IPS DF 6.9 (cell line): ENCODE measurements around the gene VCX3A.
"Not testable (repeated sequence)": the region's sequence is repeated elsewhere in the genome, so short reads cannot be mapped to it uniquely, and the experiment has no call there.

ENCODE experiments used
- DNase-seq: peaks from one replicate; pipeline ENCODE4 v3.0.0-alpha.2; 2013; ENCODE audit warnings: low read depth, low spot score
- H3K27ac ChIP-seq: one replicate; pipeline ENCODE4 v1.5.1; 2013; ENCODE audit warnings: low read length, control low read depth
- H3K27me3 ChIP-seq: 2 replicates; pipeline ENCODE4 v1.6.1; 2013; ENCODE audit warnings: mild to moderate bottlenecking, low read length; ENCODE audit not compliant: control insufficient read depth, insufficient read depth
- H3K36me3 ChIP-seq: 2 replicates; pipeline ENCODE4 v1.6.1; 2013; ENCODE audit warnings: low read length; ENCODE audit not compliant: control insufficient read depth, insufficient read depth
- H3K4me1 ChIP-seq: 2 replicates; pipeline ENCODE4 v1.6.1; 2013; ENCODE audit warnings: low read length; ENCODE audit not compliant: control insufficient read depth, insufficient read depth
- H3K4me3 ChIP-seq: 2 replicates; pipeline ENCODE4 v1.5.1; 2013; ENCODE audit warnings: mild to moderate bottlenecking, low read length
- H3K9me3 ChIP-seq: 2 replicates; pipeline ENCODE4 v1.6.1; 2013; ENCODE audit warnings: low read length, inconsistent platforms; ENCODE audit not compliant: control insufficient read depth, insufficient read depth
- WGBS: extraction: QIAGEN DNeasy Blood & Tissue Kit; methylation state at CpG from one replicate; pipeline ENCODE4 v1.1.7; 2013; ENCODE audit warnings: mixed read lengths, missing lambda C conversion rate; ENCODE audit not compliant: insufficient read length, insufficient coverage; 5-methylcytosine and 5-hydroxymethylcytosine counted together

VCX3A gene

DNA sequence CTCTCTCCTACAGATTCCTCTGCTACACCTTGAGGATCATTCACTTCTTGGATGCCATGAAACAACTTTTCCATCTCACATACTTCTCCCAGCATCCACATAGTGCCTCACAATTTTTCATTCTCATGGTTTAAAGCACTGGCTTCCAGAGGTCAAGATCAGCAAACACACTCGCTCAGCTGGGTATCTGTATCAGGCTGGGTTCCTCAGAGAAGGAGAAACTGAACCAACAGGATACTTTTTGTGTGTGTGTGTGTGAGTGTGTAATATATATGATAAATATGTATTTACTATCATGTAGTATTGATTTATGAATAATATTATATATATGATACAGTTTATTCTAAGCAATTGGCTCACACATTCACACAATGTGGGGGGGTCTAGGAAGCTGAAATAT, at the start of gene VCX3A:
Gene VCX3A, minus strand, starts transcription at position 101 of the 400 bp plus-strand sequence. CDS start 621 bp downstream, outside the sequence.
- H3K4me1 ChIP-seq, H3K27me3 ChIP-seq, H3K9me3 ChIP-seq, H3K4me3 ChIP-seq, H3K27ac ChIP-seq, DNase-seq, H3K36me3 ChIP-seq: not testable (repeated sequence)
- WGBS: no CpG with 5 or more reads among the region's 1 CpG

DNA sequence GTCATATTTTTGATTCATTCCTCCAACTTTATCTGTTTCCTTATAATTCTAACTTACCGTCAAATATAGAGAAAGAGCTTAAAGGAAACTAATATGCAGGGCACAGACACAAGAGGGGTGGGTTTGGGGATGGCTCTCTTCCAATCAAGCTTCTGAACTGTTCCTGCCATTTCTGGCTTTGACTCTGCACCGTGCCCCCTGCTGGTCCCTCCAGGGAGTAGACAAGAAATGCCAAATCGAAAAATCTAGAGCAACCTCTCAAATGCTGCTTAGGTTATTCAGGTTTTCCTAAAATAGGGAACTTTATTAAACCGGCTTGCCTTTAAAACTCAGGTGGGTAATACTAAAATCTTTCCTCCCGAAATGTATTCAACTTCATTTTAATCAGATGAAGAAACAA, 39.8 kb upstream of the VCX3A start:
- H3K36me3 ChIP-seq: no peaks in the 10 kb centered on the region
- DNase-seq: no peak
- no peak overlapping the region for H3K4me3 ChIP-seq
- H3K27ac ChIP-seq: no peak overlapping the region
- no peaks in the 10 kb centered on the region for H3K4me1 ChIP-seq
- H3K9me3 ChIP-seq: no peaks in the 10 kb centered on the region
- no CpG with 5 or more reads among the region's 5 CpGs for WGBS
- no peaks in the 10 kb centered on the region for H3K27me3 ChIP-seq

DNA sequence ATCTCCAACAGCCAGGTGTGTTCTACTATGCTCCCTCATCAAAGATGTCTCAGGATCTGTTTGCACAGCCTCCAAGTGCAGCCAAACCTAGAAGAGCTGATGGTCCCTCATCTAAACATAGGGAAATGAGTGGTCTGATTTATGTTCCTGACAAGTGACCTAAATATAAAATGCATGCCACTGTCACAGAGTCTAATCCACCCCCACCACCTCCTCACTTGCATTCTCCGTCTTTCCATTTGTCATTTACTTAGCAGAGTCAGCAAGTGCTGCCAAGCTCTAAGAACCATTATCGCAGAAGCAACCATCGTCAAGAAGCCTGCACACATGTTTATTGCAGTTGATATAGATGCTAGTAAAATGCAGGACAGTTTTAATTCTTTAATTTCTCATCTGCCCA, 33.1 kb upstream of the VCX3A start:
- WGBS: no CpG with 5 or more reads among the region's 3 CpGs

DNA sequence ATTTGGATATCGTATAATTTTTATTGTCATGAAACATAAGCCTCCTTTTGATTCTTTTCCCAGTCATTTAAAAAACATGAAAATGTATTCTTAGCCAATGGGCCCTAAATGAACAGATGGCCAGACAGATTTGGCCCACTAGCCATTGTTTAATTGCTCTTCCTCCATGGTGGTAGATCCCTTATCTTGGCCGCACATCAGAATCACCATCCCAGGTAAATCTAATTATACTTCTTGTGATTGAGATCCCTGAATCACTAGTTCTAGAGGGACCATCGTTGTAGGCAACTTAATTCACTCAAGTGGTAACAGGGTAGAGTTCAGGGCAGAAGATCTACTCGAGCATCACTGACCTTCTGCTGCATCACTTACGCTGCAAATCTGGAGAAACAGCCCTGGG, 24.1 kb upstream of the VCX3A start:
- WGBS: no CpG with 5 or more reads among the region's 5 CpGs
- no peaks in the 10 kb centered on the region for H3K4me1 ChIP-seq
- no peak for DNase-seq

More for the DNA sequence above, 33.1 kb upstream of the VCX3A start:
- H3K27me3 ChIP-seq: no peaks in the 10 kb centered on the region
- no peaks in the 10 kb centered on the region for H3K9me3 ChIP-seq
- H3K27ac ChIP-seq: no peak overlapping the region
- H3K4me1 ChIP-seq: no peaks in the 10 kb centered on the region
- DNase-seq: no peak
- H3K4me3 ChIP-seq: no peak overlapping the region
- no peaks in the 10 kb centered on the region for H3K36me3 ChIP-seq

DNA sequence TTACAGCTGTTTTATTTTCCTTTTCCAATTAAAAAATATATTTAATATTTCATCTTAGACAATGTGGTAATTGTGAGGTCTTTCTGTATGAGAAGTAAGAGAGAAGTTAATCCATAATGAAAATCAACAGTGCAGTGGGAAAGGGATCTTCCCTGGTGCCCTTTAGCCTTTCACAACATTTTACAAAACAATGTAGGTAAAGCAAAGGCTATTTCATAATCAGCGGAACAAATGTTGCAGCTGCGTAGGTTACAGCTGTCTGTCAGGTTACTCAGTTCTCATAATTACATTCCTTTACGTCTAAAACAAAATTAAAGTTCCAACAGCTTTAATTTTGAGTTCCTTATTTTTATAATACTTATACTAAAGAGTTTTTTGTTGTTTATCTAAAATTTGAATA, 22.8 kb upstream of the VCX3A start:
- DNase-seq: no peak
- Histone ChIP-seq H3K27me3 (no peaks in the 10 kb centered on the region), H3K36me3 (no peaks in the 10 kb centered on the region), H3K4me3 (no peak overlapping the region), H3K27ac (no peak overlapping the region), H3K9me3 (no peaks in the 10 kb centered on the region), H3K4me1 (no peaks in the 10 kb centered on the region)
- WGBS: no CpG with 5 or more reads among the region's 3 CpGs

More for the DNA sequence above, 24.1 kb upstream of the VCX3A start:
- Histone ChIP-seq H3K27ac (no peak overlapping the region), H3K9me3 (no peaks in the 10 kb centered on the region), H3K27me3 (no peaks in the 10 kb centered on the region), H3K4me3 (no peak overlapping the region), H3K36me3 (no peaks in the 10 kb centered on the region)

DNA sequence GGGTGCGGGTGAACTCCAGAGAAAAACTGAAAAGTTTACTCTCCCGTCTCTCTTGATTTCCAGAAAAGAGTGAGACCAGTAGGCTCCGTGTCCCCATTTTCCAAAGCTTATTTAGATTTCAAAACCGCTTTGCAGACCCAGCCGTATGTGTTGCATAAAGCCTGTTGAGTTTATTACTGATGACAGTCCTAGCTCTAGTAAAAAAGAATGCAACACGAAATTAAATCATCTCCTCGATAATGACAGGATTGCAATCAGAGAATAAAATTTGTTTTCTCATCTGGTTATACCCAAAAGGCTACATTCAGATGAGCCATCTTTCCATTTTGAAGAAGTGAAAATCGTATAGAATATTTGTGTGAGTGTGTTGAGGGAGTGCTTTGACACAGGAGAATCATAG, 16.1 kb upstream of the VCX3A start:
- H3K4me3 ChIP-seq: no peak overlapping the region
- no peaks in the 10 kb centered on the region for H3K36me3 ChIP-seq
- WGBS: no CpG with 5 or more reads among the region's 8 CpGs
- H3K27ac ChIP-seq: no peak overlapping the region
- no peaks in the 10 kb centered on the region for H3K4me1 ChIP-seq
- H3K9me3 ChIP-seq: no peaks in the 10 kb centered on the region
- no peak for DNase-seq
- no peaks in the 10 kb centered on the region for H3K27me3 ChIP-seq

DNA sequence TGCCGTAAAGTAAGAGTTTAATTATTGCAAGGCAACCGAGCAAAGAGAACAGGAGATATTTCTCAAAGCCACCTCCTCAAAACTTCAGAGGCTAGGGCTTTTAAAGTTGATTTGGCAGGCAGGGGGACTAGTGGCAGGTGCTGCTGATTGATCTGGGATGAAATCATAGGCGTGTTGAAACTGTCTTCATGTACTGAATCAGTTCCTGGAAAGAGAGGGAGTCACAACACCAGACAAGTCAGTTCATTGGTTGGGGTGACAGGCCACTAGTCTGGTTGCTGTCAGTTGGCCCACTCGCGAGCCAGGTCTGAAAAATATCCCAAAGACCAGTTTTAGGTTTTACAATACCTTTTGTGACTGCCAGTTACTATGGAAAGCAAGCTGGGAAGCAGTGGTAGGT, 10.8 kb upstream of the VCX3A start:
- Histone ChIP-seq H3K36me3 (no peaks in the 10 kb centered on the region), H3K4me1 (no peaks in the 10 kb centered on the region), H3K27me3 (no peaks in the 10 kb centered on the region), H3K9me3 (no peaks in the 10 kb centered on the region), H3K27ac (no peak overlapping the region), H3K4me3 (no peak overlapping the region)
- no CpG with 5 or more reads among the region's 5 CpGs for WGBS
- no peak for DNase-seq

DNA sequence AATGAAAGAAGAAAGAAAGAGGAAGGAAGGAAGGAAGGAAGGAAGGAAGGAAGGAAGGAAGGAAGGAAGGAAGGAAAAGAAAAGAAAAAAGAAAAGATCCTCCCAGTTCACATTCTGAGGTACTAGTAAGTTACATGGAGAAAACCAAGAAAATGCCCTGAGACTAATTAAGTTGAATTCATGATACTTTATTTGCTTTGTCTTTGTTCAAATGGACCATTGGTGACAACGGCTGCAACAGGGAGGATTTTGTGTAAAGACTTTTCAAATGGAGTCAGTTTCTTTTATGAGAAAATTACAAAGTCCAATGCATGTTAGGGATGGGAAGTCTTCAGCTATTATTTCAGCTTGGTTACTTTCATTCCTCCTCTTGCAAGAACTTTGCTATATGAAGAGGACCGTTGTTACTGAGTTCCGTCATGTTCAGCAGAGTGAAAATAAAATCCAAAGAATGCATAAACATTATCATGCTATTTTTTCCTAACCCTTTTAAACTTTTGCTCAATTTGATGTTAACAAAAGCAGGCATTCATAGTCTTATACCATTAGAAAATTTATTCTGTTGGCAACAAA, 8.3 kb downstream of the VCX3A start:
- DNase-seq: no peak
- H3K4me3 ChIP-seq: no peak overlapping the region
- no peaks in the 10 kb centered on the region for H3K36me3 ChIP-seq
- H3K27ac ChIP-seq: no peak overlapping the region
- H3K9me3 ChIP-seq: no peaks in the 10 kb centered on the region
- WGBS: no CpG with 5 or more reads among the region's 3 CpGs
- no peaks in the 10 kb centered on the region for H3K27me3 ChIP-seq
- H3K4me1 ChIP-seq: no peaks in the 10 kb centered on the region

DNA sequence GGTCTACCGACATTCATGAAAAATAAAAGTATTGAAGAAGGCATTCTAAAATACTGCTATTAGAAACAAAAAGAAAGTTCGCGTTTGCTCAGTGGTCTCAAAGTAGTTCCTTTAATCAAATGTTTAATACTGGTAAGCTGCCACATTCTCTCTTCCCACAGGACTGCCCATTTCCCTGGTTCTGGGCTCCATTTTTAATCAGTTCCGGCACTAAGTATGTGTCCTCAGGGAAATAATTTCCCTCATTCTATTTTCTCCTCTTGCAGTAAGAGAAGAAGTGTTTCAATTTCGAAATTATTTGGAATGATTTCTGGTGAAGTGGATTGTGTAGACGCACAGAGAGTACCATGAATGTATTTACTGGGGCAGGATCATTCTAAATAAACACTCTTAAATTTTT, 17.5 kb downstream of the VCX3A start:
- H3K9me3 ChIP-seq: no peaks in the 10 kb centered on the region
- H3K36me3 ChIP-seq: no peaks in the 10 kb centered on the region
- WGBS: no CpG with 5 or more reads among the region's 6 CpGs
- H3K4me3 ChIP-seq: no peak overlapping the region
- H3K27me3 ChIP-seq: no peaks in the 10 kb centered on the region
- H3K27ac ChIP-seq: no peak overlapping the region
- no peak for DNase-seq
- H3K4me1 ChIP-seq: no peaks in the 10 kb centered on the region

DNA sequence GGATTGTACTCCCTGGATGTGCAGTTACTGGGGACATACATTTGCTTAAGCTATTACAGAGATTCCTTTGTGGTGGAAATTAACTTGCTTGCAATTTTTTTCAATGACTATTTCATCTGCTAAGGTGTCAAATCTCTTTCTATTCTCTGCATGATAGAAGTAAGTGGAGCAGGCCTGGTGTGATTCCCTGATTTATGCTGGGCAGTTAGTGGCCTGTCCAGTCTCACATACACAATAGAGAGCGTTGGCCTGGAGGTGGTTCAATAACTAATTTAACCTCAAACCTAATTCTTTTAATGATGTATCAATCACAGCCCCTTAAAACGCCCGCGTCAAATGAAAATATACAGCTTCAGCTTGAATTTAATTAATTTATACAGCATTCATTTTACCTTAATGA, 28.5 kb downstream of the VCX3A start:
- no CpG with 5 or more reads among the region's 4 CpGs for WGBS
- Histone ChIP-seq H3K4me1 (no peaks in the 10 kb centered on the region), H3K4me3 (no peak overlapping the region), H3K9me3 (no peaks in the 10 kb centered on the region), H3K27ac (no peak overlapping the region), H3K27me3 (no peaks in the 10 kb centered on the region), H3K36me3 (no peaks in the 10 kb centered on the region)
- no peak for DNase-seq

DNA sequence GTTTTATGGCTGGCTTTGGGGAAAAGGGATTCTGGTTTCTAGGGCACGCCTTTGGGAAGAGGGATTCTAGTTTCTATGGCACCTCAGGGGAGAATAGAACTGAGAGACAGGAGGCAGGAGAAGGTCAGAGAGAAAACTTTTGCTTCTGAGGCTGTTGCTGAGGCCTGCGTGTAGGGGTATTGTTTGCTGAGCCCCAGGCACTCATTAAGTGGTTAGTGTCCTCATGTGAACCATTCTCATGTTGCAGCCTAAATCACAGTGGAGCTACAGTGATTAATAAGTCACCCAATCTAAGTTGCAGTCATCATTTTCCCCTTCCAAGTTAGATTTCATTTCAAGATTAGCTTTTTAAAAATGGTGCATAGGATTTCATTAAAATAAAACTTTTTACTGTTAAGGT, 29.0 kb downstream of the VCX3A start:
- Histone ChIP-seq H3K9me3 (no peaks in the 10 kb centered on the region), H3K27me3 (no peaks in the 10 kb centered on the region), H3K27ac (no peak overlapping the region), H3K4me3 (no peak overlapping the region), H3K36me3 (no peaks in the 10 kb centered on the region), H3K4me1 (no peaks in the 10 kb centered on the region)
- no CpG with 5 or more reads among the region's 2 CpGs for WGBS
- no peak for DNase-seq
